Esophagus muscularis mucosa (tissue), 4 donors: ENCODE results near the gene NUP133. TPM values are rescaled to one million over a fixed set of nuclear protein-coding genes. Genes with fewer than 3 reads are reported as not detected.
"Not testable (repeated sequence)": the region's sequence is repeated elsewhere in the genome, so short reads cannot be mapped to it uniquely, and the experiment has no call there.

ENCODE experiments used
- DNase-seq: peaks from one replicate; pipeline ENCODE4 v3.0.0-alpha.2; 2017; ENCODE audit errors: extremely low spot score
- H3K27ac ChIP-seq, 4 donors: fragments of 200-600 bp; sonication (generic); replicated peaks in 1 of 4; 1 replicate in 3 of 4; 2 replicates in 1 of 4; pipeline ENCODE4 v1.5.1; 2016 to 2019; ENCODE audit warnings: mild to moderate bottlenecking in 1 of 4
- H3K27me3 ChIP-seq, 4 donors: fragments of 200-600 bp; sonication (generic); one replicate each; pipeline versions ENCODE4 v1.5.1 to v1.6.0; 2016 to 2019
- H3K36me3 ChIP-seq, 4 donors: fragments of 200-600 bp; sonication (generic); one replicate each; pipeline ENCODE4 v1.5.1; 2016 to 2019
- H3K4me1 ChIP-seq, 4 donors: fragments of 200-600 bp; sonication (generic); one replicate each; pipeline ENCODE4 v1.5.1; 2016 to 2019
- H3K4me3 ChIP-seq, 4 donors: fragments of 200-600 bp; sonication (generic); 1 replicate in 2 of 4; 2 replicates in 2 of 4; pipeline ENCODE4 v1.5.1; 2016 to 2019; ENCODE audit warnings: mild to moderate bottlenecking in 4 of 4, moderate library complexity in 1 of 4
- H3K9me3 ChIP-seq, 4 donors: fragments of 200-600 bp; sonication (generic); 1 replicate in 3 of 4; 2 replicates in 1 of 4; pipeline ENCODE4 v1.5.1; 2016 to 2019
- CTCF ChIP-seq, 3 experiments: fragments of 200-600 bp in 2 of 3; fragments of 450-650 bp in 1 of 3; sonication (generic) in 2 of 3; IDR thresholded peaks; one replicate each; pipeline ENCODE4 v1.5.1; 2017 to 2019; ENCODE audit warnings: antibody characterized with exemption in 3 of 3, mild to moderate bottlenecking in 2 of 3, moderate library complexity in 1 of 3
- EP300 ChIP-seq: sonication (generic); formaldehyde crosslinking; IDR thresholded peaks from one replicate; pipeline ENCODE4 v1.6.1; 2017; ENCODE audit warnings: antibody characterized with exemption
- POLR2A ChIP-seq: fragments of 450-650 bp; IDR thresholded peaks from one replicate; pipeline ENCODE4 v1.6.1; 2017; ENCODE audit warnings: antibody characterized with exemption, moderate library complexity, mild to moderate bottlenecking, low read depth
- POLR2AphosphoS5 ChIP-seq, 2 donors: sonication (generic); formaldehyde crosslinking; IDR thresholded peaks; one replicate each; pipeline ENCODE4 v1.6.1; 2017; ENCODE audit warnings: antibody characterized with exemption in 2 of 2
- WGBS: methylation state at CpG from one replicate; pipeline ENCODE4 v1.1.5; 2018; 5-methylcytosine and 5-hydroxymethylcytosine counted together
- intact Hi-C: fragments of 100-400 bp; cut with DNase I; formaldehyde crosslinking; loops from one replicate; pipeline ENCODE4 v1.15.1; 2023
- small RNA-seq, 3 donors: library from RNA; depleted of rRNA; stranded (forward); fragments of <200 nt; gene quantifications; one replicate each; pipeline ENCODE3, GENCODE V24; 2016
- total RNA-seq, 4 donors: library from RNA; depleted of rRNA; stranded (reverse); fragments of >200 nt; gene quantifications; one replicate each; pipeline versions ENCODE4 v1.1.0 to v1.2.1, GENCODE V29; 2016

NUP133 gene
- total RNA-seq, 4 donors from 2014 or later = 23.1 to 37.0 (median 24.3) TPM

- no peaks in the 10 kb centered on the region for H3K9me3 ChIP-seq
- TF ChIP-seq POLR2A = no peak
- TF ChIP-seq POLR2AphosphoS5 (IDR thresholded peaks at IDR 0.05) = no peak
- TF ChIP-seq CTCF (IDR thresholded peaks at IDR 0.05) = no peak
- no peak for TF ChIP-seq EP300
- no peak for DNase-seq
- no peak overlapping the region for H3K4me3 ChIP-seq
- no peaks in the 10 kb centered on the region for H3K36me3 ChIP-seq
- H3K27ac ChIP-seq = no peak overlapping the region
- H3K4me1 ChIP-seq = no peaks in the 10 kb centered on the region
- peaks cover 0 to 55% (median 3%) of the 10 kb centered on the region in 4 donors for H3K27me3 ChIP-seq
- WGBS = 50% methylated on average over 5 of the region's 5 CpGs
- intact Hi-C loops = no loop called here
These were observed 110.4 kb downstream of the NUP133 start for GRCh38 chr1:229397762-229398161.

GRCh38 chr1:229396585-229397206 lies 111.4 kb downstream of the NUP133 start:
- no peak overlapping the region for H3K4me3 ChIP-seq
- H3K27ac ChIP-seq = no peak overlapping the region
- no peak for DNase-seq
- H3K27me3 ChIP-seq = peaks cover 0 to 49% (median 3%) of the 10 kb centered on the region in 4 donors
- WGBS = 43% methylated on average over 11 of the region's 11 CpGs
- no peaks in the 10 kb centered on the region for H3K9me3 ChIP-seq
- intact Hi-C loops = no loop called here
- no peaks in the 10 kb centered on the region for H3K36me3 ChIP-seq
- TF ChIP-seq CTCF (IDR thresholded peaks at IDR 0.05) = no peak
- no peak for TF ChIP-seq POLR2AphosphoS5 (IDR thresholded peaks at IDR 0.05)
- TF ChIP-seq EP300 = no peak
- TF ChIP-seq POLR2A = no peak
- no peaks in the 10 kb centered on the region for H3K4me1 ChIP-seq

- WGBS = 91% methylated on average over 5 of the region's 5 CpGs
- H3K4me3 ChIP-seq, DNase-seq, intact Hi-C loops, H3K9me3 ChIP-seq, H3K4me1 ChIP-seq, H3K36me3 ChIP-seq, H3K27ac ChIP-seq: not testable (repeated sequence)
- peaks cover 0 to 46% (median 3%) of the 10 kb centered on the region in 4 donors for H3K27me3 ChIP-seq
These were observed 113.6 kb downstream of the NUP133 start for GRCh38 chr1:229394517-229394916.

- no peak for TF ChIP-seq POLR2A
- TF ChIP-seq EP300 = no peak
- no peak for TF ChIP-seq CTCF (IDR thresholded peaks at IDR 0.05)
- no peak for TF ChIP-seq POLR2AphosphoS5 (IDR thresholded peaks at IDR 0.05)
- H3K4me1 ChIP-seq = no peaks in the 10 kb centered on the region
- DNase-seq = no peak
- intact Hi-C loops = no loop called here
- H3K36me3 ChIP-seq = no peaks in the 10 kb centered on the region
- H3K27ac ChIP-seq = no peak overlapping the region
- peaks cover 0 to 46% (median 3%) of the 10 kb centered on the region in 4 donors for H3K27me3 ChIP-seq
- WGBS = 86% methylated on average over 4 of the region's 4 CpGs
- peaks cover 0 to 5% (median 0%) of the 10 kb centered on the region in 4 donors for H3K9me3 ChIP-seq
- H3K4me3 ChIP-seq = no peak overlapping the region
These were observed 115.2 kb downstream of the NUP133 start for GRCh38 chr1:229392936-229393335.

Small RNA genes lying within 50 kb of the gene (small RNA-seq; reads per million reads assigned to genes)
- gene RN7SKP276 (0 reads per million in 3 donors), gene RNA5SP78 (0 reads per million in 3 donors), gene RNU4-21P (0 reads per million in 3 donors)

Other genes with a start within 250 kb of the NUP133 start
- 100 to 1,000 TPM in 3 of 4 donors, 10 to 100 TPM in 1; 94.9 to 129 (median 108) TPM for gene RAB4A, start 237.2 kb downstream of the NUP133 start, total RNA-seq
- 1 to 10 TPM; 4.1 to 5.1 (median 4.7) TPM for gene CCSAP, start 165.3 kb downstream of the NUP133 start, total RNA-seq
- gene ACTA1, start 74.2 kb downstream of the NUP133 start, total RNA-seq = under 1 TPM in 3 of 4 donors, not detected in 1; 0.29 to 0.58 (median 0.42) TPM
- gene ABCB10, start 50.4 kb upstream of the NUP133 start, total RNA-seq = 10 to 100 TPM; 14.1 to 28.7 (median 21.3) TPM
- gene TAF5L, start 117.8 kb upstream of the NUP133 start, total RNA-seq = 10 to 100 TPM; 18.7 to 29.6 (median 23.4) TPM
- 10 to 100 TPM in 1 of 4 donors, 1 to 10 TPM in 3; 5.0 to 14.6 (median 8.3) TPM for gene URB2, start 117.9 kb upstream of the NUP133 start, total RNA-seq